Lung (tissue), 12 donors: ENCODE data around the gene PDXK. TPM values are rescaled to one million over a fixed set of nuclear protein-coding genes. Genes with fewer than 3 reads are reported as not detected.

ENCODE experiments used
- ATAC-seq: fragments of 200-7000 bp; cut with Tn5 transposase; one replicate; pipeline ENCODE4 v1.9.1; 2020; ENCODE audit warnings: moderate number of reproducible peaks; ENCODE audit not compliant: insufficient read depth, low FRiP score
- DNase-seq, 3 donors: peaks; one replicate each; pipeline ENCODE4 v3.0.0-alpha.2; 2013 to 2017
- H3K27ac ChIP-seq, 2 donors: one replicate each; pipeline ENCODE4 v1.5.1; 2013; ENCODE audit warnings: mild to moderate bottlenecking in 2 of 2, moderate library complexity in 2 of 2, control low read depth in 1 of 2, inconsistent platforms in 1 of 2, low read depth in 1 of 2, low read length in 1 of 2
- H3K27me3 ChIP-seq, 3 donors: one replicate each; pipeline ENCODE4 v1.5.1; 2013; ENCODE audit warnings: low read length in 2 of 3; ENCODE audit not compliant: control insufficient read depth in 3 of 3, insufficient read depth in 3 of 3
- H3K36me3 ChIP-seq, 4 donors: one replicate each; pipeline ENCODE4 v1.5.1; 2013; ENCODE audit warnings: low read length in 4 of 4, mild to moderate bottlenecking in 1 of 4, moderate library complexity in 1 of 4; ENCODE audit not compliant: control insufficient read depth in 4 of 4, insufficient read depth in 4 of 4
- H3K4me1 ChIP-seq, 5 donors: one replicate each; pipeline ENCODE4 v1.5.1; 2013; ENCODE audit warnings: low read length in 5 of 5, mild to moderate bottlenecking in 2 of 5, moderate library complexity in 1 of 5; ENCODE audit not compliant: control insufficient read depth in 5 of 5, insufficient read depth in 5 of 5
- H3K4me3 ChIP-seq: one replicate; pipeline ENCODE4 v1.5.1; 2013; ENCODE audit warnings: mild to moderate bottlenecking, control low read depth, moderate library complexity
- H3K9ac ChIP-seq, 2 donors: one replicate each; pipeline ENCODE4 v1.5.1; 2013; ENCODE audit warnings: low read length in 2 of 2, control low read depth in 1 of 2; ENCODE audit not compliant: insufficient read depth in 1 of 2
- H3K9me3 ChIP-seq, 4 donors: one replicate each; pipeline ENCODE4 v1.5.1; 2013; ENCODE audit warnings: low read length in 3 of 4, mild to moderate bottlenecking in 1 of 4, moderate library complexity in 1 of 4; ENCODE audit not compliant: control insufficient read depth in 4 of 4, insufficient read depth in 3 of 4
- CTCF ChIP-seq: IDR thresholded peaks from 2 replicates; pipeline ENCODE4 v1.5.1; 2012; ENCODE audit warnings: mild to moderate bottlenecking; ENCODE audit errors: control extremely low read depth, extremely low read depth
- WGBS, 2 donors: extraction: QIAGEN DNeasy Blood & Tissue Kit; methylation state at CpG; one replicate each; pipeline ENCODE4 v1.1.7; 2013; 5-methylcytosine and 5-hydroxymethylcytosine counted together
- polyA plus RNA-seq, 2 donors: library from polyadenylated mRNA; stranded (reverse); fragments of 200-250 nt; gene quantifications; one replicate each; pipeline ENCODE4 v1.2.1, GENCODE V29; 2013
- total RNA-seq, 2 donors: library from RNA; depleted of rRNA in 1 of 2; stranded (reverse); fragments of >200 nt in 1 of 2; gene quantifications; one replicate each; pipeline ENCODE4 v1.2.1, GENCODE V29; 2014 to 2021
- donor health status: control.
- donor health status: control.
- donor health status: Bipolar disorder and iron deficiency.
- donor health status: healthy.
- donor health status: DM: yes; HTN: yes; CAD: no.

PDXK gene
- total and polyA plus RNA-seq, 4 donors, result 62.7 to 276 (median 157) TPM

GRCh38 chr21:43716376-43717165, 2.4 kb upstream of the PDXK start:
- no peak overlapping the region for H3K27ac ChIP-seq
- peaks cover 0 to 3% (median 0%) of the 10 kb centered on the region in 3 donors for H3K27me3 ChIP-seq
- peaks cover 4 to 17% (median 10%) of the 10 kb centered on the region in 5 donors for H3K4me1 ChIP-seq
- DNase-seq (no peak), ATAC-seq (no peak)
- no peak for TF ChIP-seq CTCF
- no peak overlapping the region for H3K4me3 ChIP-seq
- no peaks in the 10 kb centered on the region for H3K9me3 ChIP-seq
- H3K36me3 ChIP-seq, result no peaks in the 10 kb centered on the region
- no peak overlapping the region for H3K9ac ChIP-seq
- 77% methylated on average over 12 of the region's 12 CpGs for WGBS, 2 donors

- no peak overlapping the region for H3K9ac ChIP-seq
- H3K4me1 ChIP-seq, result peaks cover 4 to 22% (median 10%) of the 10 kb centered on the region in 5 donors
- H3K9me3 ChIP-seq, result no peaks in the 10 kb centered on the region
- no peak overlapping the region for H3K27ac ChIP-seq
- TF ChIP-seq CTCF, result no peak
- no peak overlapping the region for H3K4me3 ChIP-seq
- no peak for DNase-seq
- H3K36me3 ChIP-seq, result peaks cover 0 to 2% (median 0%) of the 10 kb centered on the region in 4 donors
- ATAC-seq, result no peak
- H3K27me3 ChIP-seq, result peaks cover 0 to 3% (median 0%) of the 10 kb centered on the region in 3 donors
- 86 to 93% methylated on average over 13 of the region's 13 CpGs for WGBS, 2 donors
Observed at GRCh38 chr21:43717166-43717853, 1.6 kb upstream of the PDXK start.

- Histone ChIP-seq H3K4me1 (peaks cover 4 to 25% (median 10%) of the 10 kb centered on the region in 5 donors), H3K36me3 (peaks cover 0 to 4% (median 0%) of the 10 kb centered on the region in 4 donors), H3K27me3 (peaks cover 0 to 3% (median 0%) of the 10 kb centered on the region in 3 donors), H3K4me3 (peak overlapping the region; percentile 51), H3K27ac (peak overlapping the region; percentile 68 to 94), H3K9me3 (no peaks in the 10 kb centered on the region), H3K9ac (peak overlapping the region in 1 of 2 donors; percentile 72)
- ATAC-seq (peak; percentile 1), DNase-seq (no peak)
- TF ChIP-seq CTCF, result no peak
- WGBS, 2 donors, result 28 to 33% methylated on average over 45 to 70 of the region's 70 CpGs
Observed at GRCh38 chr21:43717967-43718871, 710 bp upstream of the PDXK start.
